Ishikawa (cell line): ENCODE measurements around the gene PACSIN3.

Source experiments
- CEBPB ChIP-seq: IDR thresholded peaks from 2 replicates; pipeline ENCODE4 v1.6.1; 2012
- CREB1 ChIP-seq: IDR thresholded peaks from 2 replicates; pipeline ENCODE4 v1.6.1; 2012; ENCODE audit warnings: low read depth
- EGR1 ChIP-seq: IDR thresholded peaks from 2 replicates; pipeline ENCODE4 v1.6.1; 2012
- EP300 ChIP-seq: IDR thresholded peaks from 2 replicates; pipeline ENCODE4 v1.6.1; 2012; ENCODE audit warnings: borderline replicate concordance
- FOXM1 ChIP-seq: IDR thresholded peaks from 2 replicates; pipeline ENCODE4 v1.6.1; 2012; ENCODE audit warnings: low read depth, borderline replicate concordance
- MAX ChIP-seq: IDR thresholded peaks from 2 replicates; pipeline ENCODE4 v1.6.1; 2012
- NFIC ChIP-seq: IDR thresholded peaks from 2 replicates; pipeline ENCODE4 v1.6.1; 2012
- RAD21 ChIP-seq: IDR thresholded peaks from 2 replicates; pipeline ENCODE4 v1.6.1; 2012; ENCODE audit warnings: low read depth
- REST ChIP-seq: IDR thresholded peaks from 2 replicates; pipeline ENCODE4 v1.6.1; 2012; ENCODE audit warnings: low read depth, mild to moderate bottlenecking
- TAF1 ChIP-seq: IDR thresholded peaks from 2 replicates; pipeline ENCODE4 v1.6.1; 2012; ENCODE audit warnings: low read depth, mild to moderate bottlenecking
- TCF12 ChIP-seq: IDR thresholded peaks from 2 replicates; pipeline ENCODE4 v1.6.1; 2012; ENCODE audit warnings: low read depth
- TEAD4 ChIP-seq: IDR thresholded peaks from 2 replicates; pipeline ENCODE4 v1.6.1; 2012
- USF1 ChIP-seq: IDR thresholded peaks from 2 replicates; pipeline ENCODE4 v1.6.1; 2012
- YY1 ChIP-seq: IDR thresholded peaks from 2 replicates; pipeline ENCODE4 v1.6.1; 2012; ENCODE audit warnings: low read depth
- ZBTB7A ChIP-seq: IDR thresholded peaks from 2 replicates; pipeline ENCODE4 v1.6.1; 2012; ENCODE audit warnings: low read depth

PACSIN3 gene

GRCh38 chr11:47212938-47213337 is 26.7 kb upstream of the PACSIN3 start:
- no peak for TF ChIP-seq REST
- no peak for TF ChIP-seq YY1
- TF ChIP-seq ZBTB7A, result no peak
- no peak for TF ChIP-seq RAD21
- no peak for TF ChIP-seq USF1
- TF ChIP-seq TEAD4, result no peak

- no peak for TF ChIP-seq CREB1
- TF ChIP-seq NFIC, result no peak
- TF ChIP-seq TEAD4, result no peak
- no peak for TF ChIP-seq RAD21
- no peak for TF ChIP-seq MAX
- TF ChIP-seq ZBTB7A, result no peak
Measured at GRCh38 chr11:47208628-47209027, 22.4 kb upstream of the PACSIN3 start.

- TF ChIP-seq ZBTB7A, result no peak
- no peak for TF ChIP-seq EGR1
- TF ChIP-seq TEAD4, result no peak
- TF ChIP-seq CREB1, result no peak
- no peak for TF ChIP-seq USF1
- no peak for TF ChIP-seq MAX
- TF ChIP-seq TAF1, result no peak
- TF ChIP-seq TCF12, result no peak
Measured at GRCh38 chr11:47207459-47207858, 21.2 kb upstream of the PACSIN3 start.

GRCh38 chr11:47204637-47204989 is 18.4 kb upstream of the PACSIN3 start:
- TF ChIP-seq NFIC, result no peak
- TF ChIP-seq MAX, result no peak
- no peak for TF ChIP-seq CEBPB
- no peak for TF ChIP-seq FOXM1
- no peak for TF ChIP-seq ZBTB7A
- TF ChIP-seq TCF12, result no peak
- no peak for TF ChIP-seq TAF1
- TF ChIP-seq TEAD4, result no peak
- TF ChIP-seq RAD21, result no peak
- no peak for TF ChIP-seq YY1
- TF ChIP-seq CREB1, result no peak
- TF ChIP-seq REST, result no peak
- no peak for TF ChIP-seq EGR1
- TF ChIP-seq EP300, result no peak

GRCh38 chr11:47202576-47202975 is 16.3 kb upstream of the PACSIN3 start:
- TF ChIP-seq REST, result no peak
- TF ChIP-seq USF1, result no peak
- TF ChIP-seq YY1, result no peak
- TF ChIP-seq CREB1, result no peak
- no peak for TF ChIP-seq TCF12
- TF ChIP-seq ZBTB7A, result no peak
- no peak for TF ChIP-seq FOXM1
- no peak for TF ChIP-seq EP300
- TF ChIP-seq TAF1, result no peak
- TF ChIP-seq NFIC, result no peak
- no peak for TF ChIP-seq MAX
- no peak for TF ChIP-seq EGR1
- TF ChIP-seq TEAD4, result no peak
- no peak for TF ChIP-seq CEBPB
- no peak for TF ChIP-seq RAD21
